Prostate gland (tissue), 2 donors: ENCODE results near the gene BICDL1. TPM values are rescaled to one million over a fixed set of nuclear protein-coding genes. Genes with fewer than 3 reads are reported as not detected.

Experiments
- DNase-seq: peaks from one replicate; pipeline ENCODE4 v3.0.0-alpha.2; 2019; ENCODE audit warnings: low spot score
- H3K27ac ChIP-seq, 2 donors: fragments of 200-600 bp; sonication (generic); 2 replicates each; pipeline ENCODE4 v1.5.1; 2017 to 2019
- H3K27me3 ChIP-seq: fragments of 200-600 bp; sonication (generic); replicated peaks from 2 replicates; pipeline ENCODE4 v1.5.1; 2019; ENCODE audit not compliant: insufficient read depth
- H3K36me3 ChIP-seq, 2 donors: fragments of 200-600 bp; sonication (generic); 1 replicate in 1 of 2; 2 replicates in 1 of 2; pipeline versions ENCODE4 v1.5.1 to v1.8.1; 2017 to 2019
- H3K4me1 ChIP-seq: fragments of 200-600 bp; sonication (generic); replicated peaks from 2 replicates; pipeline ENCODE4 v1.5.1; 2019
- H3K4me3 ChIP-seq, 2 donors: fragments of 200-600 bp; sonication (generic); 2 replicates each; pipeline ENCODE4 v1.5.1; 2017 to 2019
- H3K9me3 ChIP-seq: fragments of 200-600 bp; sonication (generic); 2 replicates; pipeline ENCODE4 v1.5.1; 2017
- POLR2A ChIP-seq: fragments of 450-650 bp; IDR thresholded peaks from one replicate; pipeline ENCODE4 v1.6.1; 2016; ENCODE audit warnings: antibody characterized with exemption, mild to moderate bottlenecking
- POLR2AphosphoS5 ChIP-seq: sonication (generic); formaldehyde crosslinking; IDR thresholded peaks from one replicate; pipeline ENCODE4 v1.6.1; 2017; ENCODE audit warnings: antibody characterized with exemption
- WGBS: methylation state at CpG from one replicate; pipeline ENCODE4 v1.1.5; 2018; 5-methylcytosine and 5-hydroxymethylcytosine counted together
- intact Hi-C: fragments of 100-400 bp; cut with DNase I; formaldehyde crosslinking; loops from one replicate; pipeline ENCODE4 v1.14.2; 2022
- total RNA-seq, 2 donors: library from RNA; depleted of rRNA; stranded (reverse); fragments of >200 nt; gene quantifications; one replicate each; pipeline ENCODE4 v1.1.0, GENCODE V29; 2016
- TF ChIP-seq, protein P1 (sequence below), 4 experiments: fragments of 200-600 bp in 2 of 4; fragments of 450-650 bp in 2 of 4; sonication (generic) in 2 of 4; IDR thresholded peaks; 1 replicate in 3 of 4; 2 replicates in 1 of 4; pipeline ENCODE4 v1.5.1; 2016 to 2019; ENCODE audit warnings: antibody characterized with exemption in 4 of 4, mild to moderate bottlenecking in 2 of 4, moderate library complexity in 2 of 4

Gene BICDL1
- total RNA-seq, 2 donors from 2014 or later: 8.6 to 34.0 TPM

DNA sequence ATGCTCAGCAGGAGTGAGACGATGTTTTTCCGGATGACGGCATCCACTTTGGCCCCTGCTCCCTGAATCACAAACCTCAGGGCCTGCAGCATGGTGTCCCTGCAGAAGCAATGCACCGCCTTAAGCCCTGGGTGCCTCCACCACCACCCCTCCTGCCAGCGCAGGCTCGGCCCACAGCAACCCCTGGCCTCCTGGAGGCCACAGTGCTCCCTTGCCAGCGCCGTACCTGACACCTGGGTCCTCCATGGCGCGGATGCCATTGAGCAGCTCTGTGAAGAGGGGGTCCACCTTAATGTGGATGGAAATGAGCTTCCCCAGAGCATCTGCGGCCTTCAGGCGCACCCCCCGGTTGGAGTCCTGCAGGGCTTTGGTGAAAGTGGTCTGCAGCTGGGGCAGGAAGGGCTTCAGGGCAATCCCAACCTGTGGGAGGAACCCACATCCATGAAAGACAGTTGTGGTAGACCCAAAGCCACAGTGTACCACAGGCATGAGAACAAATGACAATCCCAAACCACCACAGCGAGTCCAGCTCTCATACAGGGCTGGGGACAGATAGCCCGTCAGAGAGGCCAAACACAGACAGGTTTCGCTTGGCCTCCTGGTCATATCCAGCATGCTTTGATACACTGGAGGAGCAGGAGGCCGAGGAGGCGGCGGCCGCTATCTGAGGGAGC, 145.4 kb downstream of the BICDL1 start:
- 91% methylated on average over 18 of the region's 20 CpGs for WGBS
- Histone ChIP-seq H3K4me3 (no peak overlapping the region), H3K36me3 (peaks cover 25 to 82% of the 10 kb centered on the region in 2 donors), H3K9me3 (no peaks in the 10 kb centered on the region), H3K27ac (no peak overlapping the region), H3K27me3 (no peaks in the 10 kb centered on the region), H3K4me1 (no peaks in the 10 kb centered on the region)
- DNase-seq: no peak
- intact Hi-C loops: no loop called here
- TF ChIP-seq, protein P1, sequence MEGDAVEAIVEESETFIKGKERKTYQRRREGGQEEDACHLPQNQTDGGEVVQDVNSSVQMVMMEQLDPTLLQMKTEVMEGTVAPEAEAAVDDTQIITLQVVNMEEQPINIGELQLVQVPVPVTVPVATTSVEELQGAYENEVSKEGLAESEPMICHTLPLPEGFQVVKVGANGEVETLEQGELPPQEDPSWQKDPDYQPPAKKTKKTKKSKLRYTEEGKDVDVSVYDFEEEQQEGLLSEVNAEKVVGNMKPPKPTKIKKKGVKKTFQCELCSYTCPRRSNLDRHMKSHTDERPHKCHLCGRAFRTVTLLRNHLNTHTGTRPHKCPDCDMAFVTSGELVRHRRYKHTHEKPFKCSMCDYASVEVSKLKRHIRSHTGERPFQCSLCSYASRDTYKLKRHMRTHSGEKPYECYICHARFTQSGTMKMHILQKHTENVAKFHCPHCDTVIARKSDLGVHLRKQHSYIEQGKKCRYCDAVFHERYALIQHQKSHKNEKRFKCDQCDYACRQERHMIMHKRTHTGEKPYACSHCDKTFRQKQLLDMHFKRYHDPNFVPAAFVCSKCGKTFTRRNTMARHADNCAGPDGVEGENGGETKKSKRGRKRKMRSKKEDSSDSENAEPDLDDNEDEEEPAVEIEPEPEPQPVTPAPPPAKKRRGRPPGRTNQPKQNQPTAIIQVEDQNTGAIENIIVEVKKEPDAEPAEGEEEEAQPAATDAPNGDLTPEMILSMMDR (IDR thresholded peaks at IDR 0.05): no peak
- no peak for TF ChIP-seq POLR2A
- no peak for TF ChIP-seq POLR2AphosphoS5

DNA sequence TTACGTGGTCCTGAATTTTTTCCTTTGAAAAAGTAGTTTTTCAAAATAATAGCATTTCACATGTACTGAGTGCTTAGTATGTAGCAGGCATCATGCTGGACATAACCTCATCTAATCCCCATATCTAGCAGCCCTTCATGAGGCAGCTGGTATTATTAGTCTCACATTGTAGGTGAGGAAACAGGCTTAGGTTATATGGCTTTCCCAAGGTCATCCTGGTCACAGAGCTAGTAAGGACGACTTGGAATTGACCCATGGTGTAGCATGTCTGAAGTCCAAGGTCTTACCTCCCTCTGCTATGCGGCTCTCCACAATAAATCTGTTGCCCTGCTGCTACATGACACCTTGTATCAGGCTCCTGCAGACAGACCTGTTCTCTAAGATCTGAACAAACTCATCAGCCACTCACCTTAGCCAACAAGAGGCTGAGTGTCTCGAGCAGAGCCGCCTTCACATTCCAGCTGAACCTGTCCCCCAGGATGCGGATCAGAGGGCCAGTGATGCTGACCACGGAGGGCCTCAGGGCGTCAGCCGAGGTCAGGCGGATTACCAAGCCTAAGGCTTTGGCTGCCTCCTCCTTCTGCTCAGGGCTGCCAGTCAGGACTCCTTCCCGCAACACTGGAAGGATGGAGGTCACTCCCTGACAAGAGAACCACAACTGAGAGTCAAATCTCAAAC, 147.2 kb downstream of the BICDL1 start:
- Histone ChIP-seq H3K36me3 (peaks cover 22 to 74% of the 10 kb centered on the region in 2 donors), H3K27me3 (no peaks in the 10 kb centered on the region), H3K27ac (no peak overlapping the region), H3K4me1 (no peaks in the 10 kb centered on the region), H3K9me3 (no peaks in the 10 kb centered on the region), H3K4me3 (no peak overlapping the region)
- 81% methylated on average over 11 of the region's 11 CpGs for WGBS
- TF ChIP-seq, protein P1 (IDR thresholded peaks at IDR 0.05): no peak
- TF ChIP-seq POLR2AphosphoS5: no peak
- TF ChIP-seq POLR2A: no peak
- DNase-seq: no peak
- intact Hi-C loops: no loop called here

DNA sequence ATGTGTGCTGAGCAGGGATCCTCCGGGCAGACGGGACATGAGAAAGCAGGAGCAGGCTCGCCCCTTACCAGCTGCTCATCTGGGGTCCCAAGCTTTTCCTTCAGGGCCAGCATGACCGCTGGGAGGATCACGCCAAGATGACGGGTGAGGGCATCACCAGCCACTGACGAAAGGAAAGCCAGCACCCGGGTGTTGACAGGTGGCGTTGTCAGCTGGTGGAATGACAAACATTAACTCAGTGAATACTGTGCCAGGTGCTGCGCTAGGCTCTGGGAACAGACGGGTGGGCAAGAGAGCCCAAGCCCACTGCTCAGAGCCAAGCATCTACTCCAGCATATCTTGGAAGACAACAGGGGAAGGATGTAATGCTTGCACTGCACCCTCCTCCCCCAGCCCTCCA, 148.8 kb downstream of the BICDL1 start:
- H3K27me3 ChIP-seq: no peaks in the 10 kb centered on the region
- TF ChIP-seq POLR2A (no peak), POLR2AphosphoS5 (no peak)
- TF ChIP-seq, protein P1 (IDR thresholded peaks at IDR 0.05): no peak
- WGBS: 86% methylated on average over 11 of the region's 11 CpGs
- intact Hi-C loops: no loop called here
- DNase-seq: no peak
- no peak overlapping the region for H3K4me3 ChIP-seq
- H3K36me3 ChIP-seq: peaks cover 29 to 68% of the 10 kb centered on the region in 2 donors
- no peaks in the 10 kb centered on the region for H3K9me3 ChIP-seq
- no peak overlapping the region for H3K27ac ChIP-seq
- H3K4me1 ChIP-seq: no peaks in the 10 kb centered on the region

DNA sequence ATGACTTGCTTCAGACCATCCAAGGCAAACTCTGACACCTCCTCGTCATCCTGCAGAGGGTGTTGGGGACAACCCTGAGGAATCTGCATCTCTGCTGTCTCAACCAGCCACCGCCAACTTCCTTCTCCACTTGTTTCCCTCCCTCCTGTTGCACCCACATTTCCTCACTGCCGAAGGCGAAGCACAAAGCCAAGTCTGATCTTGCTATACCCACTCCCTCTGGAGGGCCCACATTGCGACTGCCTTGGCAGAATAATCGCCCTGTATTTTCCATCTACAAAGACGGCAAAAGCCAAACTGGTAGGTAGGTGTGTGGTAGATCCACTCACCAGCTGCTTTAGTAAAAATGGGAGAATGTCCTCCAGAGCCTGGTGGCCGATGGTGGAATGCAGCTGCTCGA, 149.3 kb downstream of the BICDL1 start:
- H3K36me3 ChIP-seq: peaks cover 24 to 63% of the 10 kb centered on the region in 2 donors
- DNase-seq: no peak
- H3K4me3 ChIP-seq: no peak overlapping the region
- no peaks in the 10 kb centered on the region for H3K9me3 ChIP-seq
- H3K27me3 ChIP-seq: no peaks in the 10 kb centered on the region
- no peak overlapping the region for H3K27ac ChIP-seq
- no peaks in the 10 kb centered on the region for H3K4me1 ChIP-seq
- intact Hi-C loops: no loop called here
- no peak for TF ChIP-seq POLR2AphosphoS5
- no peak for TF ChIP-seq POLR2A
- TF ChIP-seq, protein P1 (IDR thresholded peaks at IDR 0.05): no peak
- whole genome bisulfite sequencing: 89% methylated on average over 9 of the region's 9 CpGs

DNA sequence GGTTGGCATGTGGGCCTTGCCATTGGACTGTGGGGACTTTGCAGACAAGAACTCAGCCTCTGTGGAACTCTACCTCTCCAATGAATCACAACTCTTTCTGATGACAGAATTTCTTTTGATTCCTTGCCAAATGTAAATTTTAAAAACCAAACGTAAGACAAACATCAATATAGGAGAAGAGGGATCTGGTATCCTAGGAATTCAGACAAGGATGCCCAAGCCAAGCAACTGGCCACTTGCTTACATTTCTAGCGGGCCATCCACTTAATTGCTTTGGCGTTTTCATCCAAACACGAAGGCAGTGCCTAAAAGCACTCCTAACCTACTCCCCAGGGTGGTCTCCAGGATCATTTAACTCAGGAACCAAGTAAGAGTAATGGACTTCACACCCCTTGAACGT, 150.9 kb downstream of the BICDL1 start:
- Histone ChIP-seq H3K9me3 (no peaks in the 10 kb centered on the region), H3K4me1 (no peaks in the 10 kb centered on the region), H3K36me3 (peaks cover 24 to 59% of the 10 kb centered on the region in 2 donors), H3K4me3 (no peak overlapping the region), H3K27me3 (no peaks in the 10 kb centered on the region), H3K27ac (no peak overlapping the region)
- intact Hi-C loops: no loop called here
- TF ChIP-seq POLR2A (no peak), POLR2AphosphoS5 (no peak)
- TF ChIP-seq, protein P1 (IDR thresholded peaks at IDR 0.05): no peak
- no peak for DNase-seq
- 77% methylated on average over 5 of the region's 5 CpGs for WGBS
